ENCODE data around the gene DNM2. TPM values are rescaled to one million over a fixed set of nuclear protein-coding genes. Genes with fewer than 3 reads are reported as not detected.
"Not testable (repeated sequence)": the region's sequence is repeated elsewhere in the genome, so short reads cannot be mapped to it uniquely, and the experiment has no call there.

Gene DNM2
- 100 to 1,000 TPM in 1 of 4 donors, 10 to 100 TPM in 3; 73.6 to 115 (median 93.7) TPM for total RNA-seq

DNA sequence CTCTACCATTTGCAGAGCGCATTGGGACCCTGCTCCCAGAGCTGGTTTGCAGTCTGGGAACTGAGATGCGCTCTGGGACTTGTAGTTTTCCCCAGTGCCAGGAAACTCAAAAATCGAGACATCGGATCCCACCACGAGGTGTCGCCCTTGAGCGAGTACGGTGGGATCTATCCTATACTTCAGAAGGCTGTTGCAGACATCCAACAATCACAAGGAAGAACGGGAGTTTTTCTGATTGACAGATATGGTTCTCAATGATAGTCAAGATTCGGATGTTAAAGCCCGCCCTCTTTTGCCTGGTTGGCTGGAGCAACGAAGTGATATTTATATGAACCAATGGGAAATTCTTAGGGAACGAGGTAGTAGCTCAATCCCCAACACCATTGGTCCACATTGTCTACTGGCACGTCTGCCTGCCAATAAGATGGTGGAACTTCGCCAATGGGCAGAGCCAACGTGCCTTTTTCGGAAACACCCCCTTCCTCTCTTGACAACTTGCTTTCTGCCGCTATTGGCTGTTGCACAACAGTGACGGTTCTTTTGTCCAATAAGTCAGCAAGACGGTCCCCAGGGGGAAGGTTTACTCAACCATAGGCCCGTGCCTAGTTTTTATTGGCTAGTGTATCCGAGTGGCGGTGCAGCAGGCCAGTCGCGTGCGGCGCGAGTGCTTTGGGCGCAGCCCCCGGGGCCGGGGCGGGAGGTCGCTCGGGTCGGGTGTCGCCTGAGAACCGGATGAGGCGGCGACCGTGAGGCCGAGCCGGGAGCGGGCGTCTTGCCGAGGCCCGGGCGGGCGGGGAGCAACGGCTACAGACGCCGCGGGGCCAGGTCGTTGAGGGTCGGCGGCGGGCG is at the start of gene DNM2:
Gene DNM2, plus strand, starts transcription at position 724 of the 849 bp plus-strand sequence. CDS start 164 bp downstream, outside the sequence.
- peaks cover 26 to 49% (median 40%) of the 10 kb centered on the region in 4 donors for H3K4me1 ChIP-seq
- TF ChIP-seq EP300 (IDR thresholded peaks at IDR 0.05) (no peak), POLR2AphosphoS5 (IDR thresholded peaks at IDR 0.05) (peak; percentile 76 to 77), POLR2A (IDR thresholded peaks at IDR 0.05; ENCODE audit: low read depth) (peak; percentile 73)
- TF ChIP-seq, protein P1, sequence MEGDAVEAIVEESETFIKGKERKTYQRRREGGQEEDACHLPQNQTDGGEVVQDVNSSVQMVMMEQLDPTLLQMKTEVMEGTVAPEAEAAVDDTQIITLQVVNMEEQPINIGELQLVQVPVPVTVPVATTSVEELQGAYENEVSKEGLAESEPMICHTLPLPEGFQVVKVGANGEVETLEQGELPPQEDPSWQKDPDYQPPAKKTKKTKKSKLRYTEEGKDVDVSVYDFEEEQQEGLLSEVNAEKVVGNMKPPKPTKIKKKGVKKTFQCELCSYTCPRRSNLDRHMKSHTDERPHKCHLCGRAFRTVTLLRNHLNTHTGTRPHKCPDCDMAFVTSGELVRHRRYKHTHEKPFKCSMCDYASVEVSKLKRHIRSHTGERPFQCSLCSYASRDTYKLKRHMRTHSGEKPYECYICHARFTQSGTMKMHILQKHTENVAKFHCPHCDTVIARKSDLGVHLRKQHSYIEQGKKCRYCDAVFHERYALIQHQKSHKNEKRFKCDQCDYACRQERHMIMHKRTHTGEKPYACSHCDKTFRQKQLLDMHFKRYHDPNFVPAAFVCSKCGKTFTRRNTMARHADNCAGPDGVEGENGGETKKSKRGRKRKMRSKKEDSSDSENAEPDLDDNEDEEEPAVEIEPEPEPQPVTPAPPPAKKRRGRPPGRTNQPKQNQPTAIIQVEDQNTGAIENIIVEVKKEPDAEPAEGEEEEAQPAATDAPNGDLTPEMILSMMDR (IDR thresholded peaks at IDR 0.05): peak; percentile 80 to 89 (median 86)
- intact Hi-C loops (cut with DNase I): loop anchor here (5.0 kb wide), 2 partner anchors 50 to 145 kb away; no protein-coding TSS in a partner anchor
- no peaks in the 10 kb centered on the region for H3K27me3 ChIP-seq
- WGBS: under 1% methylated on average over 19 of the region's 57 CpGs
- H3K36me3 ChIP-seq: peaks cover 0 to 23% (median 11%) of the 10 kb centered on the region in 4 donors
- peak; percentile 100 for DNase-seq (ENCODE audit: extremely low spot score)
- H3K4me3 ChIP-seq: peak within 1 kb of the TSS; percentile 80 to 97 (median 88)
- peak within 1 kb of the TSS; percentile 86 to 94 (median 92) for H3K27ac ChIP-seq (replicated peaks in 1 of 4)
- no peaks in the 10 kb centered on the region for H3K9me3 ChIP-seq

DNA sequence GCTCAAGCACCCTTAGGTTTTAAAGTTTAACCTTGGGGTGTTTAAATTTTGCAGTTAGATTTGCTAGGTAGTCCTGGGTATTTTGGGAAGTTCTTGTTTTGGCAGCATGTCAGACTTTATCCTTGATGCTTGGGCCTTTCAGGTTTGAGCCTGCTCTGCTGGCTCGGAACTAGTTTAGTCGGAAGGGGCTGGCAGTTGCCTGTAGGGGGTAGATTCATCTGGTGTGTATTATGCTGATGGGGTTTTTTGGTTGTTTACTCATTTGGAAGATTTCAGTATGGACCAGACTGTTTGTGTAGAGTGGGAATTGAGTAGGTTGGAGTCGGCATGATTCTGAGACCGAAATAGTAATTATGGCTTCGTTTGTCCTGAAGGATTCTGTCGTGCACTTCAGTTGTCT is 48.6 kb upstream of the DNM2 start:
- intact Hi-C loops (cut with DNase I): no loop called here
- no peak overlapping the region for H3K27ac ChIP-seq (replicated peaks in 1 of 4)
- TF ChIP-seq EP300 (IDR thresholded peaks at IDR 0.05) (no peak), POLR2AphosphoS5 (IDR thresholded peaks at IDR 0.05) (no peak), POLR2A (IDR thresholded peaks at IDR 0.05; ENCODE audit: low read depth) (no peak)
- TF ChIP-seq, protein P1 (IDR thresholded peaks at IDR 0.05): no peak
- H3K4me3 ChIP-seq: no peak overlapping the region
- no peaks in the 10 kb centered on the region for H3K9me3 ChIP-seq
- H3K4me1 ChIP-seq: peaks cover 26 to 67% (median 47%) of the 10 kb centered on the region in 4 donors
- WGBS: 86% methylated on average over 6 of the region's 6 CpGs
- no peaks in the 10 kb centered on the region for H3K27me3 ChIP-seq
- DNase-seq (ENCODE audit: extremely low spot score): no peak
- H3K36me3 ChIP-seq: peaks cover 21 to 42% (median 35%) of the 10 kb centered on the region in 4 donors

DNA sequence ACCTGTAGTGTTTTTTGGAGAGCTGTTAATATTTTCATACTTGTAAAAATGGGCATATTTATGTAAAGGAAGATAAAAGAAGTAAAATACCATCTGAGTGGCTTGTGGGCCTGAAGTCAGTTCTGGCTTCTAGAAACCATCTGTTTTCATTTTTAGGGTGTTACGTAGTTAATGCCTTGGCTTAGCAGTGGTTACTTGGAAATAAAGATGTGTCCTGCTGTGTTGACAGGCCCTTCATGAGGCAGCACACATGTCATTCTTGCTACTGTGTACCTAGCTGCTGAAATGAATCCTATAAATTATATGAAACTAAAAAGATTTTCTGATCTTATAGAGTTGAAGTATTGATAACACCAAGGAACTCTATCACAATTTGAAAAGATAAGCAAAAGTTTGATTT is 47.7 kb upstream of the DNM2 start:
- Histone ChIP-seq H3K27ac (replicated peaks in 1 of 4) (peak overlapping the region in 1 of 4 donors; percentile 24), H3K4me3 (no peak overlapping the region), H3K27me3 (no peaks in the 10 kb centered on the region), H3K4me1 (peaks cover 26 to 59% (median 41%) of the 10 kb centered on the region in 4 donors), H3K36me3 (peaks cover 21 to 49% (median 35%) of the 10 kb centered on the region in 4 donors), H3K9me3 (no peaks in the 10 kb centered on the region)
- WGBS: 38% methylated on average over 1 of the region's 1 CpG
- intact Hi-C loops (cut with DNase I): no loop called here
- TF ChIP-seq, protein P1 (IDR thresholded peaks at IDR 0.05): no peak
- TF ChIP-seq EP300 (IDR thresholded peaks at IDR 0.05) (no peak), POLR2A (IDR thresholded peaks at IDR 0.05; ENCODE audit: low read depth) (no peak), POLR2AphosphoS5 (IDR thresholded peaks at IDR 0.05) (no peak)
- DNase-seq (ENCODE audit: extremely low spot score): no peak

DNA sequence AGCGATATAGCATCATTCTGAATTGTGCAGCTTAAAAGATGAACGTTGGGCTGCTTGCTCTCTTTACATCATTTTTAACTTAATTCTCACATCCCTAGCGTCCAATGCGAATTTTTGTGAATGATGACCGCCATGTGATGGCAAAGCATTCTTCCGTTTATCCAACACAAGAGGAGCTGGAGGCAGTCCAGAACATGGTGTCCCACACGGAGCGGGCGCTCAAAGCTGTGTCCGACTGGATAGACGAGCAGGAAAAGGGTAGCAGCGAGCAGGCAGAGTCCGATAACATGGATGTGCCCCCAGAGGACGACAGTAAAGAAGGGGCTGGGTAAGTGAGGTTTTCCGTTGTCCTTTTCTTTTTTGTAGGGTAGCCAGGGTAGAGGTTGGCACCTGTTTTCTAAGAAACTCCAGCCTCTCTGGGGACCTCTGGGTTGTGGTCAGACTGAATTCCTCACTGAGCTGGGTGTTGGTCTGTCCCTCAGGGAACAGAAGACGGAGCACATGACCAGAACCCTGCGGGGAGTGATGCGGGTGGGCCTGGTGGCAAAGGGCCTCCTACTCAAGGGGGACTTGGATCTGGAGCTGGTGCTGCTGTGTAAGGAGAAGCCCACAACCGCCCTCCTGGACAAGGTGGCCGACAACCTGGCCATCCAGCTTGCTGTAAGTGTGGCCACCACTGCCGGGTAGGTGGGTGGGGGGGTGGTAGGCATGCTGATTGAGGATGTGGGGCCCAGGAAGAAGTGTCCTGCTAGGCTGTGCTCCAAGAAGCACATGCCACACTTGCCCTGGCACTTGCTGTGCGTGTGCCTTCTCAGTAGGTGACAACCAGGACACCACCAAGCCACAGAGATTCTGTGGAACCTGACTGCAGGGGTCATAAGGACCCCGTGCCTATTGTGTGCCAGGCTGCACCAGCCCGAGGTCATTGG is 46.7 kb upstream of the DNM2 start:
- 79% methylated on average over 16 of the region's 24 CpGs for WGBS
- Histone ChIP-seq H3K27ac (replicated peaks in 1 of 4) (no peak overlapping the region), H3K27me3 (no peaks in the 10 kb centered on the region), H3K9me3 (no peaks in the 10 kb centered on the region), H3K36me3 (peaks cover 26 to 58% (median 43%) of the 10 kb centered on the region in 4 donors), H3K4me3 (no peak overlapping the region), H3K4me1 (peaks cover 26 to 54% (median 38%) of the 10 kb centered on the region in 4 donors)
- TF ChIP-seq, protein P1 (IDR thresholded peaks at IDR 0.05): no peak
- TF ChIP-seq POLR2A (IDR thresholded peaks at IDR 0.05; ENCODE audit: low read depth) (no peak), EP300 (IDR thresholded peaks at IDR 0.05) (no peak), POLR2AphosphoS5 (IDR thresholded peaks at IDR 0.05) (no peak)
- intact Hi-C loops (cut with DNase I): no loop called here
- no peak for DNase-seq (ENCODE audit: extremely low spot score)

DNA sequence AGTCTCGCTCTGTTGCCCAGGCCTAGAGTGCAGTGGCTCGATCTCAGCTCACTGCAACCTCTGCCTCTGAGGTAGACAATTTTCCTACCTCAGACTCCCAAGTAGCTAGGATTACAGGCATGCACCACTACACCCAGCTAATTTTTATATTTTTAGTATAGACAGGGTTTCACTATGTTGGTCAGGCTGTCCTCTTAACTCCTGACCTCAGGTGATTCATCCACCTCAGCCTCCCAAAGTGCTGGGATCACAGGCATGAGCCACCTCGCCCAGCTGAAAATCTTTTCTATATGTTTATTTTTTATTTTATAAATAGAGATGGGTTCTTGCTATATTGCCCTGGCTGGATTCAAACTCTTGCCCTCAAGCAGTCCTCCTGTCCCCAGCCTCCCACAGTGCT is 46.0 kb upstream of the DNM2 start:
- H3K27ac ChIP-seq (replicated peaks in 1 of 4); DNase-seq (ENCODE audit: extremely low spot score); H3K9me3 ChIP-seq; H3K4me3 ChIP-seq; H3K27me3 ChIP-seq; intact Hi-C loops (cut with DNase I): not testable (repeated sequence)
- WGBS: 89% methylated on average over 3 of the region's 3 CpGs
- Histone ChIP-seq H3K4me1 (peaks cover 26 to 47% (median 35%) of the 10 kb centered on the region in 4 donors), H3K36me3 (peaks cover 28 to 61% (median 45%) of the 10 kb centered on the region in 4 donors)

DNA sequence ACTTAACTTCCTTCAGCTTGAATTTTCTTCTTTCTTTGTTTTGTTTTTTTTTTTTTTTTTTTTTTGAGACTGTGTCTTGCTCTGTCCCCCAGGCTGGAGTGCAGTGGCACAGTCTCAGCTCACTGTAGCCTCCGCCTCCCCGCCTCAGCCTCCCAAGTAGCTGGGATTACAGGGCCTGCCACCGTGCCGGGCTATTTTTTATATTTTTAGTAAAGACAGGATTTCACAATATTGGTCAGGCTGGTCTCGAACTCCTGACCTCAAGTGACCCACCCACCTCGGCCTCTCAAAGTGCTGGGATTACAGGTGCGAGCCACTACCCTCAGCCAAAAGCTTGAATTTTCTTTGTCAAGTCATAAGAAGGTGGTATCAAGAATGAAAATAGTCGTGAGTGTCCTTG is 42.7 kb upstream of the DNM2 start:
- intact Hi-C loops (cut with DNase I); H3K9me3 ChIP-seq; H3K27ac ChIP-seq (replicated peaks in 1 of 4); DNase-seq (ENCODE audit: extremely low spot score); H3K27me3 ChIP-seq; H3K4me3 ChIP-seq: not testable (repeated sequence)
- WGBS: 95% methylated on average over 8 of the region's 8 CpGs
- Histone ChIP-seq H3K36me3 (peaks cover 60 to 89% (median 75%) of the 10 kb centered on the region in 4 donors), H3K4me1 (peaks cover 13 to 18% (median 16%) of the 10 kb centered on the region in 4 donors)
